HepG2 (cell line): ENCODE measurements around the gene AKAP1. TPM values are rescaled to one million over a fixed set of nuclear protein-coding genes. Genes with fewer than 3 reads are reported as not detected.

Source experiments
- ARID5B ChIP-seq: IDR thresholded peaks from 2 replicates; pipeline ENCODE4 v1.4.0; 2020; ENCODE audit warnings: mild to moderate bottlenecking, missing genetic modification reagents
- CERS6 ChIP-seq: sonication (generic); formaldehyde crosslinking; IDR thresholded peaks from 2 replicates; pipeline ENCODE4 v1.5.0; 2020; ENCODE audit warnings: missing genetic modification reagents
- CTCF ChIP-seq: sonication (generic); formaldehyde crosslinking; IDR thresholded peaks from 2 replicates; pipeline ENCODE4 v1.5.0; 2020; ENCODE audit warnings: mild to moderate bottlenecking, missing genetic modification reagents, moderate library complexity
- GTF3A ChIP-seq: sonication (generic); formaldehyde crosslinking; conservative IDR thresholded peaks from 2 replicates; pipeline ENCODE4 v1.4.0; 2020; ENCODE audit warnings: mild to moderate bottlenecking, missing genetic modification reagents
- HMG20B ChIP-seq: conservative IDR thresholded peaks from 2 replicates; pipeline ENCODE4 v1.6.1; 2016; ENCODE audit warnings: missing genetic modification reagents, missing compliant biosample characterization
- KMT2B ChIP-seq: IDR thresholded peaks from 2 replicates; pipeline ENCODE4 v1.6.1; 2016; ENCODE audit warnings: missing genetic modification reagents, missing compliant biosample characterization
- SNAPC4 ChIP-seq: sonication (generic); formaldehyde crosslinking; IDR thresholded peaks from 2 replicates; pipeline ENCODE4 v1.4.0; 2020; ENCODE audit warnings: mild to moderate bottlenecking, missing genetic modification reagents
- THAP9 ChIP-seq: sonication (generic); formaldehyde crosslinking; IDR thresholded peaks from 2 replicates; pipeline ENCODE4; 2020; ENCODE audit warnings: missing genetic modification reagents, mild to moderate bottlenecking, borderline replicate concordance
- TP53 ChIP-seq: sonication (generic); formaldehyde crosslinking; conservative IDR thresholded peaks from 2 replicates; pipeline ENCODE4 v1.4.0; 2020; ENCODE audit warnings: missing genetic modification reagents
- ZNF224 ChIP-seq: sonication (generic); formaldehyde crosslinking; IDR thresholded peaks from 2 replicates; pipeline ENCODE4 v1.5.0; 2020; ENCODE audit warnings: mild to moderate bottlenecking, missing genetic modification reagents
- ZNF441 ChIP-seq: sonication (generic); formaldehyde crosslinking; IDR thresholded peaks from 2 replicates; pipeline ENCODE4 v1.7.0; 2021; ENCODE audit warnings: missing genetic modification reagents, borderline replicate concordance
- polyA plus RNA-seq, 8 experiments: library from polyadenylated mRNA; depleted of rRNA in 3 of 8; stranded (reverse) in 7 of 8; unstranded in 1 of 8; fragments of >200 nt; fragmentation: Illumina TruSeq in 4 of 8; extraction: Trizol in 4 of 8; gene quantifications; 2 replicates each; pipeline versions ENCODE4 v1.2.1 to v1.2.3, GENCODE V29; 2011 to 2016; ENCODE audit warnings: low read depth in 4 of 8, missing spikeins in 1 of 8, mixed read lengths in 1 of 8; ENCODE audit not compliant: insufficient read depth in 1 of 8
- total RNA-seq, 5 experiments: library from RNA; depleted of rRNA; stranded (reverse); fragments of >200 nt; fragmentation: Illumina TruSeq; extraction: Trizol; gene quantifications; 2 replicates each; pipeline ENCODE4 v1.2.3, GENCODE V29; 2016; ENCODE audit warnings: low read depth in 1 of 5

The AKAP1 gene
- total and polyA plus RNA-seq, 2 of the 13 experiments (the other 11 are each of a cell fraction or from before 2014, with no cell fraction given), result 101 to 131 TPM

- TF ChIP-seq ARID5B (CRISPR knock-in tag) (peak; percentile 43; the same call in 1 of the 2 replicates), TP53 (peak; percentile 62; the same call in 1 of the 2 replicates), CTCF (CRISPR knock-in tag) (peak; percentile 80), CERS6 (CRISPR knock-in tag) (no peak), ZNF441 (CRISPR knock-in tag) (peak; percentile 52), HMG20B (CRISPR knock-in tag) (no peak; the same call in 1 of the 2 replicates), SNAPC4 (CRISPR knock-in tag) (peak; percentile 72; the same call in 1 of the 2 replicates), KMT2B (CRISPR knock-in tag) (peak; percentile 91), THAP9 (CRISPR knock-in tag) (peak; percentile 29; the same call in 1 of the 2 replicates), ZNF224 (CRISPR knock-in tag) (0 out of 2 replicates have a peak, but pooled peaks have one; percentile 46), GTF3A (no peak)
These were observed at the start of gene AKAP1 (continued) for GRCh38 chr17:57084802-57085447.
